Hematopoietic multipotent progenitor cell treated with erythropoietin and hydrocortisone succinate and interleukin-3 and kit ligand, for 6 days (in vitro differentiated cells): ENCODE results near the gene PIN1.
"Not testable (repeated sequence)": the region's sequence is repeated elsewhere in the genome, so short reads cannot be mapped to it uniquely, and the experiment has no call there.

ENCODE experiments used
- DNase-seq: peaks from one replicate; pipeline ENCODE4 v3.0.0-alpha.2; 2015

The PIN1 gene

GRCh38 chr19:9834726-9835506 lies at the start of gene PIN1:
PIN1 (plus strand) TSS chr19:9835318; CDS start chr19:9835345, 27 bp downstream.
- DNase-seq: peak; percentile 100

GRCh38 chr19:9785367-9786331 lies 49.5 kb upstream of the PIN1 start:
- peak; percentile 99 for DNase-seq

- no peak for DNase-seq
Observed at GRCh38 chr19:9786342-9786741, 48.8 kb upstream of the PIN1 start.

GRCh38 chr19:9786819-9787218 lies 48.3 kb upstream of the PIN1 start:
- DNase-seq: no peak

- not testable (repeated sequence) for DNase-seq
Observed at GRCh38 chr19:9788604-9789003, 46.5 kb upstream of the PIN1 start.

- no peak for DNase-seq
Observed at GRCh38 chr19:9789066-9789465, 46.1 kb upstream of the PIN1 start.

GRCh38 chr19:9789579-9789978 lies 45.5 kb upstream of the PIN1 start:
- DNase-seq: not testable (repeated sequence)

- DNase-seq: not testable (repeated sequence)
Observed at GRCh38 chr19:9791073-9791367, 44.1 kb upstream of the PIN1 start.

- peak; percentile 99 for DNase-seq
Observed at GRCh38 chr19:9791552-9792205, 43.4 kb upstream of the PIN1 start.

- DNase-seq: peak; percentile 98
Observed at GRCh38 chr19:9792206-9793070, 42.7 kb upstream of the PIN1 start.

- peak; percentile 82 for DNase-seq
Observed at GRCh38 chr19:9793071-9793591, 42.0 kb upstream of the PIN1 start.

GRCh38 chr19:9796113-9796773 lies 38.9 kb upstream of the PIN1 start:
- DNase-seq: peak; percentile 97

GRCh38 chr19:9797871-9798270 lies 37.2 kb upstream of the PIN1 start:
- DNase-seq: no peak

GRCh38 chr19:9799162-9799561 lies 36.0 kb upstream of the PIN1 start:
- no peak for DNase-seq

- DNase-seq: no peak
Observed at GRCh38 chr19:9801976-9802375, 33.1 kb upstream of the PIN1 start.

- no peak for DNase-seq
Observed at GRCh38 chr19:9806803-9807202, 28.3 kb upstream of the PIN1 start.

GRCh38 chr19:9808855-9809824 lies 26.0 kb upstream of the PIN1 start:
- DNase-seq: no peak

GRCh38 chr19:9811139-9811538 lies 24.0 kb upstream of the PIN1 start:
- DNase-seq: no peak

- no peak for DNase-seq
Observed at GRCh38 chr19:9818175-9818733, 16.9 kb upstream of the PIN1 start.
